H9 (cell line): ENCODE results near the gene LGALS7. TPM values are rescaled to one million over a fixed set of nuclear protein-coding genes. Genes with fewer than 3 reads are reported as not detected.
A peak's percentile ranks its signal among the peaks of the same experiment; 100 is the strongest.
"Not testable (repeated sequence)": the region's sequence is repeated elsewhere in the genome, so short reads cannot be mapped to it uniquely, and the experiment has no call there.

ENCODE experiments used
- DNase-seq: peaks from one replicate; pipeline ENCODE4 v3.0.0-alpha.2; 2017
- H2AFZ ChIP-seq: one replicate; pipeline ENCODE4 v1.6.1; 2013; ENCODE audit warnings: mild to moderate bottlenecking, low read length, control low read depth, moderate library complexity
- H2AK5ac ChIP-seq: 2 replicates; pipeline ENCODE4 v1.6.1; 2013; ENCODE audit warnings: low read length, control low read depth, mixed read lengths; ENCODE audit not compliant: insufficient read length
- H2BK120ac ChIP-seq: one replicate; pipeline ENCODE4 v1.6.1; 2013; ENCODE audit warnings: low read depth, mild to moderate bottlenecking, low read length, control low read depth, inconsistent platforms; ENCODE audit not compliant: poor library complexity, severe bottlenecking
- H2BK12ac ChIP-seq: 2 replicates; pipeline ENCODE4 v1.6.1; 2013; ENCODE audit warnings: low read length, control low read depth, mixed read lengths, low read depth; ENCODE audit not compliant: insufficient read length
- H2BK15ac ChIP-seq: 2 replicates; pipeline ENCODE4 v1.6.1; 2013; ENCODE audit warnings: low read depth, low read length, control low read depth
- H2BK20ac ChIP-seq: one replicate; pipeline ENCODE4 v1.6.1; 2013; ENCODE audit warnings: low read depth, mild to moderate bottlenecking, low read length, control low read depth, inconsistent platforms; ENCODE audit not compliant: poor library complexity, severe bottlenecking
- H2BK5ac ChIP-seq: 2 replicates; pipeline ENCODE4 v1.6.1; 2013; ENCODE audit warnings: low read length, control low read depth, mixed read lengths; ENCODE audit not compliant: insufficient read length
- H3K14ac ChIP-seq: 2 replicates; pipeline ENCODE4 v1.6.1; 2013; ENCODE audit warnings: low read length, control low read depth; ENCODE audit not compliant: insufficient read depth
- H3K18ac ChIP-seq: 2 replicates; pipeline ENCODE4 v1.6.1; 2013; ENCODE audit warnings: low read depth, mild to moderate bottlenecking, mixed read lengths, low read length, control low read depth; ENCODE audit not compliant: insufficient read length
- H3K23ac ChIP-seq: 2 replicates; pipeline ENCODE4 v1.6.1; 2013; ENCODE audit warnings: low read length, control low read depth, mixed read lengths, low read depth; ENCODE audit not compliant: insufficient read length
- H3K23me2 ChIP-seq: 2 replicates; pipeline ENCODE4 v1.6.1; 2013; ENCODE audit warnings: low read depth, mild to moderate bottlenecking, mixed read lengths, low read length, control low read depth; ENCODE audit not compliant: insufficient read length, poor library complexity, severe bottlenecking
- H3K27ac ChIP-seq: 2 replicates; pipeline ENCODE4 v1.5.1; 2013; ENCODE audit warnings: low read length, control low read depth, mixed read lengths, low read depth; ENCODE audit not compliant: insufficient read length
- H3K27me3 ChIP-seq: 2 replicates; pipeline ENCODE4 v1.6.1; 2013; ENCODE audit warnings: low read length, control low read depth, inconsistent platforms; ENCODE audit not compliant: insufficient read depth
- H3K4ac ChIP-seq: 2 replicates; pipeline ENCODE4 v1.6.1; 2013; ENCODE audit warnings: low read depth, mild to moderate bottlenecking, control low read depth, inconsistent platforms, low read length, moderate library complexity
- H3K4me1 ChIP-seq: 2 replicates; pipeline ENCODE4 v1.6.1; 2013; ENCODE audit warnings: low read length, control low read depth, inconsistent platforms; ENCODE audit not compliant: insufficient read depth
- H3K4me2 ChIP-seq: 2 replicates; pipeline ENCODE4 v1.6.1; 2013; ENCODE audit warnings: low read length, control low read depth, mixed read lengths; ENCODE audit not compliant: insufficient read length, insufficient read depth
- H3K56ac ChIP-seq: 2 replicates; pipeline ENCODE4 v1.6.1; 2013; ENCODE audit warnings: low read depth, mild to moderate bottlenecking, mixed read lengths, low read length, control low read depth; ENCODE audit not compliant: insufficient read length
- H3K79me1 ChIP-seq: 2 replicates; pipeline ENCODE4 v1.6.1; 2013; ENCODE audit warnings: low read depth, mild to moderate bottlenecking, moderate library complexity, low read length, control low read depth, inconsistent platforms; ENCODE audit not compliant: insufficient read depth, poor library complexity, severe bottlenecking
- H3K79me2 ChIP-seq: 2 replicates; pipeline ENCODE4 v1.6.1; 2013; ENCODE audit warnings: low read length, control low read depth, inconsistent platforms; ENCODE audit not compliant: insufficient read depth
- H3K9ac ChIP-seq: 2 replicates; pipeline ENCODE4 v1.6.1; 2013; ENCODE audit warnings: low read length, control low read depth, mixed read lengths; ENCODE audit not compliant: insufficient read length; ENCODE audit errors: extremely low read depth
- H3K9me3 ChIP-seq: one replicate; pipeline ENCODE4 v1.6.1; 2013; ENCODE audit warnings: low read depth, low read length, inconsistent platforms; ENCODE audit not compliant: control insufficient read depth
- H3T11ph ChIP-seq: one replicate; pipeline ENCODE4 v1.6.1; 2013; ENCODE audit warnings: mild to moderate bottlenecking, low read length, control low read depth, inconsistent platforms
- H4K20me1 ChIP-seq: one replicate; pipeline ENCODE4 v1.6.1; 2013; ENCODE audit not compliant: control insufficient read depth, insufficient read length, insufficient read depth
- H4K5ac ChIP-seq: 2 replicates; pipeline ENCODE4 v1.6.1; 2013; ENCODE audit warnings: low read depth, mild to moderate bottlenecking, mixed read lengths, low read length, control low read depth; ENCODE audit not compliant: insufficient read length
- H4K8ac ChIP-seq: replicated peaks from 2 replicates; pipeline ENCODE4 v1.6.1; 2013; ENCODE audit warnings: low read length, control low read depth, mixed read lengths, low read depth; ENCODE audit not compliant: insufficient read length
- H4K91ac ChIP-seq: 2 replicates; pipeline ENCODE4 v1.6.1; 2013; ENCODE audit warnings: low read depth, mild to moderate bottlenecking, moderate library complexity, mixed read lengths, low read length, control low read depth; ENCODE audit not compliant: insufficient read length
- H3K27ac Mint-ChIP-seq, 3 experiments: 2 replicates in 2 of 3; 3 replicates in 1 of 3; pipeline ENCODE4 v1.8.0; 2020 to 2021; ENCODE audit warnings: mixed read lengths in 3 of 3, mild to moderate bottlenecking in 1 of 3, moderate library complexity in 1 of 3
- H3K27me3 Mint-ChIP-seq: 2 replicates; pipeline ENCODE4 v1.8.0; 2021; ENCODE audit warnings: low read depth, mild to moderate bottlenecking, moderate library complexity, mixed read lengths
- H3K36me3 Mint-ChIP-seq, 3 experiments: 2 replicates in 2 of 3; 3 replicates in 1 of 3; pipeline ENCODE4 v1.8.0; 2020 to 2021; ENCODE audit warnings: low read depth in 3 of 3, mixed read lengths in 3 of 3; ENCODE audit not compliant: insufficient read depth in 1 of 3
- H3K4me1 Mint-ChIP-seq, 2 experiments: 2 replicates each; pipeline ENCODE4 v1.8.0; 2020; ENCODE audit warnings: mixed read lengths in 2 of 2
- H3K4me3 Mint-ChIP-seq, 2 experiments: 2 replicates in 1 of 2; 3 replicates in 1 of 2; pipeline ENCODE4 v1.8.0; 2020 to 2021; ENCODE audit warnings: mild to moderate bottlenecking in 2 of 2, mixed read lengths in 2 of 2, moderate library complexity in 1 of 2
- H3K9me3 Mint-ChIP-seq, 2 experiments: 2 replicates in 1 of 2; 3 replicates in 1 of 2; pipeline ENCODE4 v1.8.0; 2020; ENCODE audit warnings: mild to moderate bottlenecking in 2 of 2, mixed read lengths in 2 of 2, moderate library complexity in 1 of 2
- WGBS: extraction: QIAGEN DNeasy Blood & Tissue Kit; methylation state at CpG from one replicate; pipeline ENCODE4 v1.1.7; 2013; ENCODE audit warnings: missing lambda C conversion rate, low lambda C conversion rate, mixed read lengths; ENCODE audit not compliant: insufficient read length; ENCODE audit errors: extremely low coverage; 5-methylcytosine and 5-hydroxymethylcytosine counted together
- total RNA-seq: library from RNA; stranded (reverse); gene quantifications from 2 replicates; pipeline ENCODE4 v1.2.1, GENCODE V29; 2021
- TF ChIP-seq, protein P1 (sequence below): fragments of 200-600 bp; sonication (generic); conservative IDR thresholded peaks from 3 replicates; pipeline ENCODE4 v1.8.0; 2021; ENCODE audit warnings: antibody characterized with exemption, mild to moderate bottlenecking

Gene LGALS7
- total RNA-seq, 1 experiment from 2014 or later: not detected

DNA sequence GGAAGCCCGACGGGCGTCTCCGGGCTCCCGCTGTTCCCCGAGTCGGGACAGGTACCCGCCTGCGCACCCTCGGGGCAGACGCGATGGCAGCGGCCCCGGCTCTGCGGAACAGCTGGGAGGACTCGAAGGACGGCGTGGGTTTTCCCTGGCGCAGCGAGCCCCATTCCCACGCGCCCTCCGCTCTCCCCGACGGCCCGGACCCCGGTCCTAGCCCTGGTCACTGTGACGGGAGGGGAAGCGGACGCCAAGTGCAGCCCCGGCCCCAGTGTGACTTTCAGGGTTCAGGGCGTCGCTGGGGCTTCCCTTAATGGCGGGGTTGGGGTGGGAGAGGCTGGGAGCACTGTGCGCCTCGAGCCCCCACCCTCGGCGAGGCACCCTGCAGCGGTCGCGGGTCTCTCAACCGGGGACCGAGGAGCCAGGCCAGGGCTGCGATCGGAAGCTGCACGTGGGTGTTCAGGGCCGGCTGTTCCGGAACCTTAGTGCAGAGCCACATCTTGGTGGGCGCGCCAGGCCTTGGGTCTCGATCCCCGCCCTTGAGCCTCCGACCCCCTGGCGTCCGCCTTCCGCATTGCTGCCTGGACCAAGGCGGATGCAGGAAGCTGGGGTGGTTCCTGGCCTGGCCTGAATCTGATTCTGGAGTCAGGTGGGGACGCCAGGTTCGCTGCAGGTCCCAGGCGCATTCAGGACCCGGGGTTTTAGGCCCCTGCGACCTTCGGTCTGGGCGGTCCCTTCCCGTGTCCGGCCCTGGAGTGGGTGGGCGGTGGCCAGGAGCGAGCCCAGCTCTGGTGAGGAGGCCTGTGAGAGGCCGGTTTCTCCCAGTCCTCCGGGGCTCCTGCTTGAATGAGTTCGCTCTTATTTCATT lies 19.2 kb upstream of the LGALS7 start:
- Histone ChIP-seq H3K79me1 (no peaks in the 10 kb centered on the region), H4K20me1 (no peaks in the 10 kb centered on the region), H3K9ac (no peak overlapping the region), H2AK5ac (no peak overlapping the region), H2BK5ac (no peak overlapping the region), H3K79me2 (no peaks in the 10 kb centered on the region), H2AFZ (no peak overlapping the region), H2BK120ac (no peak overlapping the region), H3K14ac (no peak overlapping the region), H3K23me2 (no peaks in the 10 kb centered on the region), H4K91ac (no peak overlapping the region), H3K4ac (no peak overlapping the region), H3K9me3 (no peaks in the 10 kb centered on the region), H3K27ac (no peak overlapping the region), H2BK12ac (no peak overlapping the region), H4K5ac (no peak overlapping the region), H3T11ph (no peak overlapping the region), H3K27me3 (no peaks in the 10 kb centered on the region), H4K8ac (no peak overlapping the region), H2BK15ac (no peak overlapping the region), H3K4me1 (0 out of 2 replicates have a peak, but pooled peaks cover 3% of the 10 kb centered on the region), H3K23ac (no peak overlapping the region), H3K56ac (no peak overlapping the region), H2BK20ac (no peak overlapping the region), H3K18ac (no peak overlapping the region), H3K4me2 (no peak overlapping the region)
- Mint-ChIP-seq H3K9me3 (peaks cover 0 to 5% of the 10 kb centered on the region in 2 experiments; a peak in 3 of 5 replicates), H3K4me3 (peak overlapping the region in 1 of 2 experiments; percentile 10; a peak in 2 of 5 replicates), H3K27ac (no peak overlapping the region), H3K27me3 (peaks cover 2% of the 10 kb centered on the region; the same call in 1 of the 2 replicates), H3K36me3 (no peaks in the 10 kb centered on the region), H3K4me1 (peaks cover 9 to 11% of the 10 kb centered on the region in 2 experiments)
- WGBS: no CpG with 5 or more reads among the region's 71 CpGs
- TF ChIP-seq, protein P1, sequence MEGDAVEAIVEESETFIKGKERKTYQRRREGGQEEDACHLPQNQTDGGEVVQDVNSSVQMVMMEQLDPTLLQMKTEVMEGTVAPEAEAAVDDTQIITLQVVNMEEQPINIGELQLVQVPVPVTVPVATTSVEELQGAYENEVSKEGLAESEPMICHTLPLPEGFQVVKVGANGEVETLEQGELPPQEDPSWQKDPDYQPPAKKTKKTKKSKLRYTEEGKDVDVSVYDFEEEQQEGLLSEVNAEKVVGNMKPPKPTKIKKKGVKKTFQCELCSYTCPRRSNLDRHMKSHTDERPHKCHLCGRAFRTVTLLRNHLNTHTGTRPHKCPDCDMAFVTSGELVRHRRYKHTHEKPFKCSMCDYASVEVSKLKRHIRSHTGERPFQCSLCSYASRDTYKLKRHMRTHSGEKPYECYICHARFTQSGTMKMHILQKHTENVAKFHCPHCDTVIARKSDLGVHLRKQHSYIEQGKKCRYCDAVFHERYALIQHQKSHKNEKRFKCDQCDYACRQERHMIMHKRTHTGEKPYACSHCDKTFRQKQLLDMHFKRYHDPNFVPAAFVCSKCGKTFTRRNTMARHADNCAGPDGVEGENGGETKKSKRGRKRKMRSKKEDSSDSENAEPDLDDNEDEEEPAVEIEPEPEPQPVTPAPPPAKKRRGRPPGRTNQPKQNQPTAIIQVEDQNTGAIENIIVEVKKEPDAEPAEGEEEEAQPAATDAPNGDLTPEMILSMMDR: peak; percentile 39; the same call in 2 of the 3 replicates
- DNase-seq: peak; percentile 77

DNA sequence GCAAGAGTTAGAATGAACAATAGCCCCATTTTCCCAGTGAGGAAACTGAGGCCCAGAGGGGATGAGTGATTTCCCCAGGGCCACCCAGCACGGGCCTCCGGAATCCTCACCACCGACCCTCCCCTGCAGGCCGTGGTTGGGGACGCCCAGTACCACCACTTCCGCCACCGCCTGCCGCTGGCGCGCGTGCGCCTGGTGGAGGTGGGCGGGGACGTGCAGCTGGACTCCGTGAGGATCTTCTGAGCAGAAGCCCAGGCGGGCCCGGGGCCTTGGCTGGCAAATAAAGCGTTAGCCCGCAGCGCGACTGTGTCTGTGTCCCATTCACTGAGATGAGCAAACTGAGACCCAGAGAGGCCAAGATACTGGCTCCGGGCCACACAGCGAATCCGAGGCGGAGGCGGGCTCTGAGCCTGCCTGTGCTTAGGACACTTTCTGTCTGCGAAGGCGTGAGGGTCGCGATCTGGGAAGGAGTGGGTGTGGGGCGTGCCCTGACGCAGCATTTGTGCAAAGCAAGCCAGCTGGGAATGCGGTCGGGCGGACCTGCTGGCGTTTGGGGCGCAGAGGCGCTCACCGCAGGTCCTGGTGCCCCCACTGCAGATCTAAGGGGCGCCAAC lies 18.2 kb upstream of the LGALS7 start:
- H3K79me1 ChIP-seq, H4K5ac ChIP-seq, H3K18ac ChIP-seq, H3K56ac ChIP-seq, H3T11ph ChIP-seq, H2BK5ac ChIP-seq, H3K23me2 ChIP-seq, H2AFZ ChIP-seq, H2BK12ac ChIP-seq, H2BK20ac ChIP-seq, H3K79me2 ChIP-seq, H3K4ac ChIP-seq, DNase-seq, H3K27me3 Mint-ChIP-seq, H3K9me3 ChIP-seq, H3K4me1 Mint-ChIP-seq, H3K27ac ChIP-seq, H3K4me2 ChIP-seq, H4K8ac ChIP-seq, H3K4me3 Mint-ChIP-seq, H3K36me3 Mint-ChIP-seq, H3K27ac Mint-ChIP-seq, H4K20me1 ChIP-seq, H3K27me3 ChIP-seq, H4K91ac ChIP-seq, H3K9ac ChIP-seq, H3K14ac ChIP-seq, H2AK5ac ChIP-seq, H2BK15ac ChIP-seq, H2BK120ac ChIP-seq, H3K9me3 Mint-ChIP-seq, H3K4me1 ChIP-seq, H3K23ac ChIP-seq: not testable (repeated sequence)
- no CpG with 5 or more reads among the region's 40 CpGs for WGBS
